Heart right ventricle (tissue), 16 donors: ENCODE data around the gene ACSBG1. TPM values are rescaled to one million over a fixed set of nuclear protein-coding genes. Genes with fewer than 3 reads are reported as not detected.

ENCODE experiments used
- ATAC-seq, 8 donors: fragments of 200-7000 bp; cut with Tn5 transposase; one replicate each; pipeline ENCODE4 v1.9.1; 2020; ENCODE audit warnings: mild to moderate bottlenecking in 8 of 8, moderate library complexity in 8 of 8, moderate number of reproducible peaks in 1 of 8
- DNase-seq, 2 donors: peaks; one replicate each; pipeline ENCODE4 v3.0.0-alpha.2; 2020
- H3K27ac ChIP-seq, 10 donors: fragments of 200-600 bp; sonication (generic) in 2 of 10; one replicate each; pipeline versions ENCODE4 v1.5.0 to v1.8.0; 2020 to 2022; ENCODE audit warnings: mild to moderate bottlenecking in 3 of 10
- H3K27me3 ChIP-seq, 7 donors: fragments of 200-600 bp; one replicate each; pipeline ENCODE4 v1.8.0; 2021 to 2022; ENCODE audit warnings: mild to moderate bottlenecking in 2 of 7
- H3K36me3 ChIP-seq, 9 donors: fragments of 200-600 bp; sonication (generic) in 1 of 9; one replicate each; pipeline versions ENCODE4 v1.5.0 to v1.8.0; 2020 to 2022; ENCODE audit warnings: mild to moderate bottlenecking in 2 of 9
- H3K4me1 ChIP-seq, 9 donors: fragments of 200-600 bp; sonication (generic) in 1 of 9; one replicate each; pipeline versions ENCODE4 v1.5.0 to v1.8.0; 2020 to 2022; ENCODE audit warnings: mild to moderate bottlenecking in 4 of 9
- H3K4me3 ChIP-seq, 10 donors: fragments of 200-600 bp; sonication (generic) in 2 of 10; one replicate each; pipeline versions ENCODE4 v1.5.0 to v1.8.0; 2020 to 2022; ENCODE audit warnings: mild to moderate bottlenecking in 7 of 10, moderate library complexity in 2 of 10
- H3K9me3 ChIP-seq, 11 donors: fragments of 200-600 bp in 10 of 11; sonication (generic) in 2 of 11; one replicate each; pipeline versions ENCODE4 v1.5.0 to v1.8.0; 2013 to 2022; ENCODE audit warnings: mild to moderate bottlenecking in 2 of 11, control low read depth in 1 of 11, moderate library complexity in 1 of 11
- CTCF ChIP-seq, 9 donors: fragments of 200-600 bp; sonication (generic) in 2 of 9; IDR thresholded peaks; one replicate each; pipeline versions ENCODE4 v1.5.0 to v1.8.0; 2021 to 2022; ENCODE audit warnings: antibody characterized with exemption in 9 of 9, mild to moderate bottlenecking in 5 of 9, moderate library complexity in 1 of 9
- WGBS, 2 donors: extraction: QIAGEN DNeasy Blood & Tissue Kit; methylation state at CpG; one replicate each; pipeline ENCODE4 v1.1.7; 2013; ENCODE audit warnings: inconsistent platforms in 1 of 2; 5-methylcytosine and 5-hydroxymethylcytosine counted together
- intact Hi-C, 10 donors: fragments of 100-400 bp; cut with DNase I; formaldehyde crosslinking; loops; one replicate each; pipeline versions ENCODE4 v1.11.1 to v1.14.2; 2022
- long read RNA-seq, 3 donors: library from polyadenylated mRNA; unstranded; transcript quantifications; one replicate each; pipeline ENCODE4 v2.0.0, GENCODE V29; 2020 to 2021
- polyA plus RNA-seq, 2 donors: library from polyadenylated mRNA; stranded (reverse); fragments of 200-250 nt; gene quantifications; one replicate each; pipeline ENCODE4 v1.2.3, GENCODE V29; 2013
- total RNA-seq, 10 donors: library from RNA; stranded (reverse); fragmentation: NEBNext Ultra II Directional in 3 of 10; extraction: Animal tissue kit (Norgen Biotek cat#: 25700) in 3 of 10; gene quantifications; one replicate each; pipeline versions ENCODE4 v1.2.1 to v1.2.4, GENCODE V29; 2021 to 2023
- donor health status: Arrhythmogenic right ventricular cardiomyopathy.
- donor health status: ischemic (EF 13 %, LVEDD 7.1; RV severe dilation, severe dysfunction).
- donor health status: healthy with polysubstance abuse.
- donor health status: DM: no; HTN: yes; CAD: no.
- donor health status: DM: no; HTN: no; CAD: no.
- donor health status: ischemic (EF 25% LVEDD 6.9; RV normal size, moderate dysfunction).
- donor health status: ischemic (EF 25% LVEDD 5.7; RV mildly dilated, moderate dysfunction).
- donor health status: healthy.
- donor health status: DM: yes; HTN: yes; CAD: no.
- donor health status: Ischemic cardiomyopathy.
- donor health status: ischemic (EF 35%, LVEDD 5.7; RV mildly dilated, moderate dysfunction).
- donor health status: nonischemic (EF 11% LVEDD 7.7; RV severe dilation, severe dysfunction).
- donor health status: DM: yes; HTN: yes; CAD: no.
- donor health status: PGD.
- donor health status: ischemic (EF 29% LVEDD 5.4; RV normal size, mild dysfunction).
- donor health status: nonischemic (EF 23%, LVEDD 6.1; RV moderate dilation, normal function).

The ACSBG1 gene
- under 1 TPM in 2 of 10 donors, not detected in 8; 0.22 to 0.30 TPM for total RNA-seq
- under 1 TPM; 0.59 to 0.65 TPM for polyA plus RNA-seq
- long read RNA-seq, donor 1 = 0 reads
- long read RNA-seq, donor 2 = 0 reads
- long read RNA-seq, donor 3, partial matches to known transcripts = 0 of 1 reads
- long read RNA-seq, donor 3, other reads (novel, unspliced or antisense) = 1 of 1 reads

- WGBS, 2 donors = 69 to 75% methylated on average over 6 of the region's 6 CpGs
- no peaks in the 10 kb centered on the region for H3K9me3 ChIP-seq
These were observed at the start of gene ACSBG1 for GRCh38 chr15:78234515-78235040. Gene ACSBG1, minus strand, starts transcription at chr15:78234565. Its CDS starts 64 bp downstream, at chr15:78234501.

GRCh38 chr15:78282324-78282723 lies 48.0 kb upstream of the ACSBG1 start:
- Histone ChIP-seq H3K4me1 (peaks cover 0 to 11% (median 0%) of the 10 kb centered on the region in 9 donors), H3K27ac (no peak overlapping the region), H3K36me3 (peaks cover 0 to 100% (median 70%) of the 10 kb centered on the region in 9 donors), H3K9me3 (no peaks in the 10 kb centered on the region), H3K4me3 (no peak overlapping the region), H3K27me3 (no peaks in the 10 kb centered on the region)
- intact Hi-C loops = no loop called here
- no peak for TF ChIP-seq CTCF (IDR thresholded peaks at IDR 0.05)
- DNase-seq (no peak), ATAC-seq (no peak)
- whole genome bisulfite sequencing, 2 donors = 91% methylated on average over 2 of the region's 2 CpGs

More at GRCh38 chr15:78234515-78235040, at the start of gene ACSBG1:
- ATAC-seq (no peak), DNase-seq (no peak)
- H3K36me3 ChIP-seq = no peaks in the 10 kb centered on the region
- intact Hi-C loops = loop anchor here in 2 of 10 donors (5.0 kb wide), 2 partner anchors 32 to 122 kb away; no protein-coding TSS in a partner anchor
- TF ChIP-seq CTCF (IDR thresholded peaks at IDR 0.05) = no peak
- H3K4me3 ChIP-seq = no peak within 1 kb of the TSS
- no peak within 1 kb of the TSS for H3K27ac ChIP-seq
- H3K4me1 ChIP-seq = no peaks in the 10 kb centered on the region
- peaks cover 0 to 5% (median 0%) of the 10 kb centered on the region in 7 donors for H3K27me3 ChIP-seq

GRCh38 chr15:78280319-78281072 lies 46.1 kb upstream of the ACSBG1 start:
- ATAC-seq (no peak), DNase-seq (no peak)
- H3K27ac ChIP-seq = no peak overlapping the region
- intact Hi-C loops = no loop called here
- H3K9me3 ChIP-seq = no peaks in the 10 kb centered on the region
- H3K27me3 ChIP-seq = no peaks in the 10 kb centered on the region
- 92 to 93% methylated on average over 13 of the region's 13 CpGs for whole genome bisulfite sequencing, 2 donors
- TF ChIP-seq CTCF (IDR thresholded peaks at IDR 0.05) = no peak
- H3K36me3 ChIP-seq = peaks cover 0 to 100% (median 71%) of the 10 kb centered on the region in 9 donors
- H3K4me1 ChIP-seq = peaks cover 0 to 11% (median 0%) of the 10 kb centered on the region in 9 donors
- no peak overlapping the region for H3K4me3 ChIP-seq

GRCh38 chr15:78276064-78276943 lies 41.9 kb upstream of the ACSBG1 start:
- peaks cover 0 to 11% (median 0%) of the 10 kb centered on the region in 9 donors for H3K4me1 ChIP-seq
- H3K27me3 ChIP-seq = no peaks in the 10 kb centered on the region
- H3K9me3 ChIP-seq = no peaks in the 10 kb centered on the region
- H3K4me3 ChIP-seq = no peak overlapping the region
- intact Hi-C loops = no loop called here
- 81 to 88% methylated on average over 6 of the region's 6 CpGs for WGBS, 2 donors
- no peak for ATAC-seq
- DNase-seq = no peak
- no peak for TF ChIP-seq CTCF (IDR thresholded peaks at IDR 0.05)
- H3K27ac ChIP-seq = no peak overlapping the region
- peaks cover 0 to 99% (median 57%) of the 10 kb centered on the region in 9 donors for H3K36me3 ChIP-seq
